SH-SY5Y (cell line): Measurements from ENCODE around the gene PYCR2.

Experiments
- GATA2 ChIP-seq: IDR thresholded peaks from 2 replicates; pipeline ENCODE4 v1.6.1; 2011; ENCODE audit warnings: mild to moderate bottlenecking, low read depth, low read length
- GATA3 ChIP-seq: IDR thresholded peaks from 2 replicates; pipeline ENCODE4 v1.6.1; 2011; ENCODE audit warnings: low read depth, mild to moderate bottlenecking, low read length, moderate library complexity

DNA sequence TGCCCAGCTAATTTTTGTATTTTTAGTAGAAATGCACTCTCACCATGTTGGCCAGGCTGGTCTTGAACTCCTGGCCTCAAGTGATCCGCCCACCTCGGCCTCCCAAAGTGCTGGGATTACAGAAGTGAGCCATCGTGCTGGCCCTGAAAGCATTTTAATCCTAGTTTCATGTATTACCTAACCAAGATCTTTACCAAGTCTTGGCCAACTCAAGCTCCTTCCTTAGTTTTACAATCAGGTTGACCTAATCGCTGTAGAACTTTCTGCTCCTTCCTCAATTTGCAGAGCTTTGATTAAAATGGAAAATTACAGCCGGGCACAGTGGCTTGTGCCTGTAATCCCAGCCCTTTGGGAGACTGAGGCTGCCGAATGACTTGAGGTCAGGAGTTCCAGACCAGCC lies 38.7 kb downstream of the PYCR2 start:
- TF ChIP-seq GATA2 = no peak
- TF ChIP-seq GATA3 = no peak
